HCT116 (cell line): ENCODE data around the gene AFF1. TPM values are rescaled to one million over a fixed set of nuclear protein-coding genes. Genes with fewer than 3 reads are reported as not detected.

Source experiments
- ATAC-seq: fragments of 200-7000 bp; cut with Tn5 transposase; 2 replicates; pipeline ENCODE4 v1.9.1; 2020; ENCODE audit warnings: mild to moderate bottlenecking, moderate library complexity
- BruUV-seq: library from RNA; stranded (reverse); fragments of 400-500 nt; replicated peaks from 2 replicates; lab custom pipeline; 2021; lab: Mats Ljungman, UMichigan
- CTCF ChIA-PET: fragments of 300-600 bp; sonication (Branson Sonifier 250); formaldehyde crosslinking; loops from one replicate; lab custom pipeline; 2021; ENCODE audit warnings: antibody characterized with exemption; lab: Charles Lee
- POLR2A ChIA-PET: fragments of 300-600, 350-600 bp; sonication (Branson Sonifier 250); formaldehyde crosslinking; loops from one replicate; lab custom pipeline; 2021; ENCODE audit warnings: antibody characterized with exemption; lab: Charles Lee
- RAD21 ChIA-PET, 2 experiments: fragments of 300-600 bp; sonication (Branson Sonifier 250); formaldehyde crosslinking; loops; one replicate each; lab custom pipeline; 2023; ENCODE audit warnings: low total read pairs in 2 of 2; ENCODE audit not compliant: uncharacterized antibody in 2 of 2, unreplicated experiment in 2 of 2, low non-redundant PET in 1 of 2; lab: Charles Lee
- DNase-seq: peaks from one replicate; pipeline ENCODE4 v3.0.0-alpha.2; 2010; ENCODE audit warnings: low read depth, low spot score
- H2AFZ ChIP-seq: fragments of 200-600 bp; shearing (Covaris generic), sonication (generic); 2 replicates; pipeline ENCODE4 v1.6.1; 2017; ENCODE audit warnings: low read depth, mixed run types, mixed read lengths, antibody characterized with exemption, low read length; ENCODE audit not compliant: poor library complexity, severe bottlenecking
- H3K27ac ChIP-seq: 2 replicates; pipeline ENCODE4 v1.5.1; 2012; ENCODE audit warnings: low read depth, low read length
- H3K27me3 ChIP-seq: fragments of 200-600 bp; sonication (generic); 2 replicates; pipeline ENCODE4 v1.6.1; 2016; ENCODE audit warnings: mixed run types, low read length, mixed read lengths; ENCODE audit not compliant: insufficient read depth
- H3K36me3 ChIP-seq, 2 experiments: fragments of 200-500 bp in 1 of 2; fragments of 200-600 bp in 1 of 2; sonication (Bioruptor generic) in 1 of 2; sonication (generic) in 1 of 2; 2 replicates each; pipeline versions ENCODE4 v1.5.1 to v1.6.1; 2014 to 2016; ENCODE audit warnings: low read length in 2 of 2, inconsistent platforms in 1 of 2, mixed read lengths in 1 of 2, mixed run types in 1 of 2; ENCODE audit not compliant: insufficient read depth in 2 of 2, control insufficient read depth in 1 of 2
- H3K4me1 ChIP-seq, 2 experiments: fragments of 200-600 bp in 1 of 2; sonication (generic) in 1 of 2; 2 replicates each; pipeline versions ENCODE4 v1.5.1 to v1.6.1; 2012 to 2017; ENCODE audit warnings: low read length in 2 of 2, inconsistent platforms in 1 of 2, mild to moderate bottlenecking in 1 of 2, mixed read lengths in 1 of 2, mixed run types in 1 of 2, moderate library complexity in 1 of 2; ENCODE audit not compliant: insufficient read depth in 2 of 2, control insufficient read depth in 1 of 2
- H3K4me2 ChIP-seq: fragments of 200-600 bp; sonication (generic); 2 replicates; pipeline ENCODE4 v1.6.1; 2017; ENCODE audit warnings: mixed run types, low read length, mixed read lengths
- H3K4me3 ChIP-seq, 2 experiments: fragments of 200-600 bp in 1 of 2; sonication (generic) in 1 of 2; replicated peaks in 1 of 2; 2 replicates each; pipeline ENCODE4 v1.5.1; 2011 to 2016; ENCODE audit warnings: low read length in 2 of 2, control low read depth in 1 of 2, low read depth in 1 of 2, mild to moderate bottlenecking in 1 of 2, mixed read lengths in 1 of 2, mixed run types in 1 of 2
- H3K79me2 ChIP-seq: fragments of 200-600 bp; sonication (generic); 2 replicates; pipeline ENCODE4 v1.6.1; 2017; ENCODE audit warnings: mild to moderate bottlenecking, mixed run types, low read length, moderate library complexity, mixed read lengths; ENCODE audit not compliant: insufficient read depth
- H3K9ac ChIP-seq: fragments of 200-600 bp; sonication (generic); 2 replicates; pipeline ENCODE4 v1.6.1; 2016; ENCODE audit warnings: low read length, mixed read lengths
- H3K9me2 ChIP-seq: fragments of 200-600 bp; sonication (generic), shearing (Covaris generic); 2 replicates; pipeline ENCODE4 v1.6.1; 2017; ENCODE audit warnings: mixed run types, mild to moderate bottlenecking, moderate library complexity; ENCODE audit not compliant: insufficient read depth
- H3K9me3 ChIP-seq, 2 experiments: fragments of 200-500 bp in 1 of 2; fragments of 200-600 bp in 1 of 2; sonication (Bioruptor generic) in 1 of 2; sonication (generic) in 1 of 2; 2 replicates each; pipeline ENCODE4 v1.6.1; 2014 to 2017; ENCODE audit warnings: low read length in 2 of 2, mixed read lengths in 2 of 2, inconsistent platforms in 1 of 2, low read depth in 1 of 2, mild to moderate bottlenecking in 1 of 2, mixed run types in 1 of 2, moderate library complexity in 1 of 2; ENCODE audit not compliant: control insufficient read depth in 1 of 2, insufficient read depth in 1 of 2
- H4K20me1 ChIP-seq: fragments of 200-600 bp; sonication (generic), shearing (Covaris generic); 2 replicates; pipeline ENCODE4 v1.6.1; 2017; ENCODE audit warnings: mixed run types, mild to moderate bottlenecking, moderate library complexity; ENCODE audit not compliant: insufficient read depth
- CEBPB ChIP-seq: IDR thresholded peaks from 2 replicates; pipeline ENCODE4 v1.6.1; 2012; ENCODE audit warnings: low read depth
- EGR1 ChIP-seq: IDR thresholded peaks from 2 replicates; pipeline ENCODE4 v1.6.1; 2012; ENCODE audit warnings: low read depth
- EZH2 ChIP-seq: fragments of 200-600 bp; sonication (generic); IDR thresholded peaks from 2 replicates; pipeline ENCODE4 v1.6.1; 2017; ENCODE audit warnings: antibody characterized with exemption, mixed run types
- EZH2phosphoT487 ChIP-seq: fragments of 200-600 bp; IDR thresholded peaks from 2 replicates; pipeline ENCODE4 v1.6.1; 2018; ENCODE audit warnings: antibody characterized with exemption, borderline replicate concordance
- JUND ChIP-seq: IDR thresholded peaks from 2 replicates; pipeline ENCODE4 v1.6.1; 2012
- POLR2A ChIP-seq: IDR thresholded peaks from 2 replicates; pipeline ENCODE4 v1.7.0; 2011; ENCODE audit warnings: borderline replicate concordance; ENCODE audit not compliant: insufficient read depth, insufficient read length; ENCODE audit errors: extremely low read depth
- POLR2AphosphoS5 ChIP-seq: IDR thresholded peaks from 2 replicates; pipeline ENCODE4 v1.6.1; 2011; ENCODE audit warnings: mild to moderate bottlenecking, low read depth, low read length, moderate library complexity
- RAD21 ChIP-seq: IDR thresholded peaks from 2 replicates; pipeline ENCODE4 v1.6.1; 2012; ENCODE audit warnings: low read depth, mild to moderate bottlenecking
- ZBTB33 ChIP-seq: IDR thresholded peaks from 2 replicates; pipeline ENCODE4 v1.6.1; 2011; ENCODE audit warnings: mild to moderate bottlenecking, low read length, moderate library complexity; ENCODE audit not compliant: insufficient replicate concordance; ENCODE audit errors: extremely low read depth
- ZFX ChIP-seq: fragments of 450-650 bp; IDR thresholded peaks from 2 replicates; pipeline ENCODE4 v1.6.1; 2017
- intact Hi-C: fragments of 100-400 bp; cut with micrococcal nuclease; formaldehyde crosslinking; loops from 2 replicates; pipeline ENCODE4 v1.10.0; 2022
- total RNA-seq: library from RNA; stranded (reverse); gene quantifications from one replicate; pipeline ENCODE4 v1.2.1, GENCODE V29; 2021; ENCODE audit not compliant: unreplicated experiment
- TF ChIP-seq, protein P1 (sequence below): IDR thresholded peaks from 2 replicates; pipeline ENCODE4 v1.6.1; 2012; ENCODE audit warnings: low read depth
- TF ChIP-seq, protein P2 (sequence below): IDR thresholded peaks from 2 replicates; pipeline ENCODE4 v1.6.1; 2012

The AFF1 gene
- total RNA-seq, 1 experiment from 2014 or later, result 43.1 TPM

GRCh38 chr4:86973668-86974067 lies 38.9 kb downstream of the AFF1 start (continued):
- TF ChIP-seq, protein P1, sequence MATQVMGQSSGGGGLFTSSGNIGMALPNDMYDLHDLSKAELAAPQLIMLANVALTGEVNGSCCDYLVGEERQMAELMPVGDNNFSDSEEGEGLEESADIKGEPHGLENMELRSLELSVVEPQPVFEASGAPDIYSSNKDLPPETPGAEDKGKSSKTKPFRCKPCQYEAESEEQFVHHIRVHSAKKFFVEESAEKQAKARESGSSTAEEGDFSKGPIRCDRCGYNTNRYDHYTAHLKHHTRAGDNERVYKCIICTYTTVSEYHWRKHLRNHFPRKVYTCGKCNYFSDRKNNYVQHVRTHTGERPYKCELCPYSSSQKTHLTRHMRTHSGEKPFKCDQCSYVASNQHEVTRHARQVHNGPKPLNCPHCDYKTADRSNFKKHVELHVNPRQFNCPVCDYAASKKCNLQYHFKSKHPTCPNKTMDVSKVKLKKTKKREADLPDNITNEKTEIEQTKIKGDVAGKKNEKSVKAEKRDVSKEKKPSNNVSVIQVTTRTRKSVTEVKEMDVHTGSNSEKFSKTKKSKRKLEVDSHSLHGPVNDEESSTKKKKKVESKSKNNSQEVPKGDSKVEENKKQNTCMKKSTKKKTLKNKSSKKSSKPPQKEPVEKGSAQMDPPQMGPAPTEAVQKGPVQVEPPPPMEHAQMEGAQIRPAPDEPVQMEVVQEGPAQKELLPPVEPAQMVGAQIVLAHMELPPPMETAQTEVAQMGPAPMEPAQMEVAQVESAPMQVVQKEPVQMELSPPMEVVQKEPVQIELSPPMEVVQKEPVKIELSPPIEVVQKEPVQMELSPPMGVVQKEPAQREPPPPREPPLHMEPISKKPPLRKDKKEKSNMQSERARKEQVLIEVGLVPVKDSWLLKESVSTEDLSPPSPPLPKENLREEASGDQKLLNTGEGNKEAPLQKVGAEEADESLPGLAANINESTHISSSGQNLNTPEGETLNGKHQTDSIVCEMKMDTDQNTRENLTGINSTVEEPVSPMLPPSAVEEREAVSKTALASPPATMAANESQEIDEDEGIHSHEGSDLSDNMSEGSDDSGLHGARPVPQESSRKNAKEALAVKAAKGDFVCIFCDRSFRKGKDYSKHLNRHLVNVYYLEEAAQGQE, result no peak
- TF ChIP-seq, all 23 proteins: peak for 0

GRCh38 chr4:86974551-86974994 lies 39.8 kb downstream of the AFF1 start:
- no peak overlapping the region for H3K4me3 ChIP-seq
- RAD21 ChIA-PET, result no interaction called here
- no peak overlapping the region for H2AFZ ChIP-seq
- H3K9me2 ChIP-seq, result no peaks in the 10 kb centered on the region
- no peaks in the 10 kb centered on the region for H3K9me3 ChIP-seq
- no peak overlapping the region for H3K4me2 ChIP-seq
- H3K27me3 ChIP-seq, result no peaks in the 10 kb centered on the region
- no peak for DNase-seq
- TF ChIP-seq ZFX (no peak), POLR2A (no peak), EGR1 (no peak), POLR2AphosphoS5 (no peak), RAD21 (no peak), EZH2phosphoT487 (no peak), ZBTB33 (no peak), EZH2 (no peak), JUND (no peak), CEBPB (no peak)
- TF ChIP-seq, protein P2, sequence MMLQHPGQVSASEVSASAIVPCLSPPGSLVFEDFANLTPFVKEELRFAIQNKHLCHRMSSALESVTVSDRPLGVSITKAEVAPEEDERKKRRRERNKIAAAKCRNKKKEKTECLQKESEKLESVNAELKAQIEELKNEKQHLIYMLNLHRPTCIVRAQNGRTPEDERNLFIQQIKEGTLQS, result no peak
- no peaks in the 10 kb centered on the region for H4K20me1 ChIP-seq
- no peak overlapping the region for H3K27ac ChIP-seq
- H3K4me1 ChIP-seq, result peaks cover 29 to 30% of the 10 kb centered on the region in 2 experiments
- intact Hi-C loops, result no loop called here
- H3K36me3 ChIP-seq, result no peaks in the 10 kb centered on the region
- no peak for ATAC-seq
- no peak overlapping the region for H3K9ac ChIP-seq
- CTCF ChIA-PET, result no interaction called here
- H3K79me2 ChIP-seq, result peaks cover 11% of the 10 kb centered on the region; the same call in 1 of the 2 replicates
- POLR2A ChIA-PET, result no interaction called here
- BruUV-seq, result no TSS peak
